Breast epithelium (tissue), 4 donors: Measurements from ENCODE around the gene PCDHGC3. TPM values are rescaled to one million over a fixed set of nuclear protein-coding genes. Genes with fewer than 3 reads are reported as not detected.
A peak's percentile ranks its signal among the peaks of the same experiment; 100 is the strongest.

Source experiments
- DNase-seq, 2 donors: peaks; one replicate each; pipeline ENCODE4 v3.0.0-alpha.2; 2019; ENCODE audit warnings: low spot score in 2 of 2
- H3K27ac ChIP-seq, 2 donors: fragments of 200-600 bp; sonication (generic) in 1 of 2; one replicate each; pipeline ENCODE4 v1.5.1; 2016 to 2019; ENCODE audit warnings: mild to moderate bottlenecking in 1 of 2
- H3K27me3 ChIP-seq, 2 donors: fragments of 200-600 bp; sonication (generic) in 1 of 2; one replicate each; pipeline versions ENCODE4 v1.5.1 to v1.6.0; 2017 to 2019; ENCODE audit warnings: control low read depth in 1 of 2, mild to moderate bottlenecking in 1 of 2
- H3K36me3 ChIP-seq: fragments of 200-600 bp; one replicate; pipeline ENCODE4 v1.5.1; 2019
- H3K4me1 ChIP-seq, 2 donors: fragments of 200-600 bp; sonication (generic); one replicate each; pipeline ENCODE4 v1.5.1; 2016 to 2019; ENCODE audit warnings: control low read depth in 1 of 2
- H3K4me3 ChIP-seq, 3 donors: fragments of 200-600 bp; sonication (generic); 1 replicate in 2 of 3; 2 replicates in 1 of 3; pipeline ENCODE4 v1.5.1; 2016 to 2019; ENCODE audit warnings: mild to moderate bottlenecking in 3 of 3, moderate library complexity in 2 of 3
- H3K9me3 ChIP-seq, 2 donors: fragments of 200-600 bp; sonication (generic) in 1 of 2; one replicate each; pipeline ENCODE4 v1.5.1; 2016 to 2019; ENCODE audit warnings: control low read depth in 1 of 2
- POLR2A ChIP-seq: fragments of 450-650 bp; IDR thresholded peaks from one replicate; pipeline ENCODE4 v1.6.1; 2016; ENCODE audit warnings: antibody characterized with exemption, mild to moderate bottlenecking, moderate library complexity
- POLR2AphosphoS5 ChIP-seq, 3 donors: sonication (generic); formaldehyde crosslinking; IDR thresholded peaks; one replicate each; pipeline ENCODE4 v1.6.1; 2017; ENCODE audit warnings: antibody characterized with exemption in 3 of 3
- intact Hi-C: fragments of 100-400 bp; cut with DNase I; formaldehyde crosslinking; loops from one replicate; pipeline ENCODE4 v1.15.1; 2023; ENCODE audit warnings: low total_unique reads
- total RNA-seq, 3 donors: library from RNA; depleted of rRNA; stranded (reverse); fragments of >200 nt; gene quantifications; one replicate each; pipeline ENCODE4 v1.1.0, GENCODE V29; 2016
- TF ChIP-seq, protein P1 (sequence below), 3 donors: fragments of 450-650 bp; IDR thresholded peaks; one replicate each; pipeline ENCODE4 v1.5.1; 2016 to 2017; ENCODE audit warnings: antibody characterized with exemption in 3 of 3, mild to moderate bottlenecking in 3 of 3, moderate library complexity in 3 of 3

The PCDHGC3 gene
- total RNA-seq, 3 donors from 2014 or later: 29.6 to 41.6 (median 35.1) TPM

DNA sequence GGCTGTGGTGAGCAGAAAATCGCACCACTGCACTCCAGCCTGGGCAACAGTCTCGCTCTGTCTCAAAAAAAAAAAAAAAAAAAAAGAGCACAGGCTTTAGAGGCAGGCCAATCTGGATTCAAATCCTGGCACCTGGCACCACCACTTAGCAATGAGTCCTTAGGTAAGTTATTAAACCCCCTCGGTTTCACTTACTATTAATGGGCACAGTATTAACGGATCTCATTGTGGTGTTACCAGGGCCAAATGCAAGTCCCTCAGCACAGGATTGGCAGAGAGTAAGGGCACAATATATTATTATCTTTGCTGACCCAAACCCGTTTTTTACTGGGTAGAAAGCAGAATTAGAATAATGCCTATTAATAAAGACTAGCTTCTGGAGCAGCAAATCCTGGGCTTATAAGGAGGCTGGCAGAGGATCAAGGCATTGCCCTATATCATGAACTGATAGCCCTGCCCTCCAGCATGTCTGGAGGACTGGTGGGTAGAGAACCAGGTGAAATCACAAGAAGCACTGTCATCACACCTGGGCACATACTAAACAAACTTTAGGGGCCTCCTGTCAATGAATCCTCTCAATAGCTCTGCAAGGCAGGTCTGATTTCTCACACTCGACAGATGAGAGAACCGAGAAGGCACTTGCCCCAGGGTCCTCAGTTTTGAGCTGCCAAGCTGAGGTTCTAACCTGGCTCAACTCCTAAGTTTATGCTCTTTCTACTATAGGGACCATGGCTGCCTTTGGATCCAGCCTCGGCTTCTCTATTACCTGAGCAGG lies 30.8 kb downstream of the PCDHGC3 start:
- no peak for DNase-seq
- H3K27me3 ChIP-seq: no peaks in the 10 kb centered on the region
- no peaks in the 10 kb centered on the region for H3K9me3 ChIP-seq
- intact Hi-C loops: no loop called here
- no peak overlapping the region for H3K4me3 ChIP-seq
- H3K27ac ChIP-seq: peak overlapping the region; percentile 87 to 96
- H3K36me3 ChIP-seq: no peaks in the 10 kb centered on the region
- TF ChIP-seq POLR2A: no peak
- TF ChIP-seq POLR2AphosphoS5 (IDR thresholded peaks at IDR 0.05): no peak
- TF ChIP-seq, protein P1, sequence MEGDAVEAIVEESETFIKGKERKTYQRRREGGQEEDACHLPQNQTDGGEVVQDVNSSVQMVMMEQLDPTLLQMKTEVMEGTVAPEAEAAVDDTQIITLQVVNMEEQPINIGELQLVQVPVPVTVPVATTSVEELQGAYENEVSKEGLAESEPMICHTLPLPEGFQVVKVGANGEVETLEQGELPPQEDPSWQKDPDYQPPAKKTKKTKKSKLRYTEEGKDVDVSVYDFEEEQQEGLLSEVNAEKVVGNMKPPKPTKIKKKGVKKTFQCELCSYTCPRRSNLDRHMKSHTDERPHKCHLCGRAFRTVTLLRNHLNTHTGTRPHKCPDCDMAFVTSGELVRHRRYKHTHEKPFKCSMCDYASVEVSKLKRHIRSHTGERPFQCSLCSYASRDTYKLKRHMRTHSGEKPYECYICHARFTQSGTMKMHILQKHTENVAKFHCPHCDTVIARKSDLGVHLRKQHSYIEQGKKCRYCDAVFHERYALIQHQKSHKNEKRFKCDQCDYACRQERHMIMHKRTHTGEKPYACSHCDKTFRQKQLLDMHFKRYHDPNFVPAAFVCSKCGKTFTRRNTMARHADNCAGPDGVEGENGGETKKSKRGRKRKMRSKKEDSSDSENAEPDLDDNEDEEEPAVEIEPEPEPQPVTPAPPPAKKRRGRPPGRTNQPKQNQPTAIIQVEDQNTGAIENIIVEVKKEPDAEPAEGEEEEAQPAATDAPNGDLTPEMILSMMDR (IDR thresholded peaks at IDR 0.05): no peak
- peaks cover 5 to 15% of the 10 kb centered on the region in 2 donors for H3K4me1 ChIP-seq

DNA sequence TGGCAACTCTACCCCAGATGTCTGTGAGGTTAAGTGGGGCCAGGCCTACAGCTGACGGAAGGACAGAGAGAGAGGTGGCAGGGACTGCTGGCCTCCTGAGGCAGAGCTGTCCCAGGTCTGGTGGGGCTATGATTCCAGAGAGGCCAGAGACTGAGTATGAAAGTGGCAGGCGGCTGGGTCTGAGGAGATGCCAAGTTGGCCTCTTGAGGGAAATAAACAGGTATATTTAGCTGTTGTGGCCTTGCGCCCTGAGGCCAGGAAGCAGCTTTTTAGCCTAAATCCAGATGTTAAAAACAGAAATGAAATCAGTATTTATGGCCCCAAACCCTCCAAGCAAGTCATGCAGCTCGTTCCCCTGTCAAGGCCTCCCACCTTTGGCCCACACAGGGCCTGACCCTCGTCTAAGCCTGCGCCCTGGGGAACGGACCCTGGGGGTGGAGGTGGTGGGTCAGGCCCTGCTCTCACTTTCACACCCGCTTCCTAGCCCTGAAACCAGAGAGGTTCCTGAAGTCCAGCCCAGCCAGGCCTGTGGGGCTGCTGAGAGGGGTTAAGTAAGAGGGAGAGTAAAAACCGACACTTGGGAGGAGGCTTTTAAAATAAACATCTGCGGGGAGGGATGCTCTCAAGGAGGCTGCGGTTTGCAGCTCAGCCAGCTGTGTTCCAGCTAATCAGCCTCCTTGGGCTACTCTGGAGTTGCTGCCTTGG lies 31.8 kb downstream of the PCDHGC3 start:
- intact Hi-C loops: no loop called here
- Histone ChIP-seq H3K9me3 (no peaks in the 10 kb centered on the region), H3K4me3 (peak overlapping the region in 2 of 3 donors; percentile 39 to 63), H3K36me3 (no peaks in the 10 kb centered on the region), H3K4me1 (peaks cover 5 to 15% of the 10 kb centered on the region in 2 donors), H3K27me3 (no peaks in the 10 kb centered on the region), H3K27ac (peak overlapping the region; percentile 87 to 96)
- TF ChIP-seq, protein P1 (IDR thresholded peaks at IDR 0.05): no peak
- TF ChIP-seq POLR2AphosphoS5 (IDR thresholded peaks at IDR 0.05): no peak
- TF ChIP-seq POLR2A: no peak
- no peak for DNase-seq

DNA sequence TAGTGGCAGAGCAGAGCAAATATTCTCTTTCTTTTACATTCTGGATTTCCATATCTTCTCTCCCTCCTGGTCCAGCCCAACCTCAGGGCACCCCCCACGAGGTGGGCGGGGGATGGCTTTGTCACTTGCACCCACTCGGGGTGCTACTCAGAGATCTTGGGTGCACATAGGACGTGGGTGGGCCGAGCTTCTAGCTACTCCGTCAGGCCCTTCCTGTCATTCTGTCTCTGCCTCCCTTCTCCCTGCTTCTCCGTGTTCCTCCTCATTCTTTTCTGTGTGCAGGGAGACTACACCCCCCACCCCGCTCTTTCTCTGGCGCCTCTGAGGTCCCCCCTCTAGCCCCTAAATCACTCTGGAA lies 32.7 kb downstream of the PCDHGC3 start:
- no peaks in the 10 kb centered on the region for H3K9me3 ChIP-seq
- intact Hi-C loops: no loop called here
- no peaks in the 10 kb centered on the region for H3K36me3 ChIP-seq
- H3K4me1 ChIP-seq: peaks cover 5 to 15% of the 10 kb centered on the region in 2 donors
- DNase-seq: no peak
- H3K27me3 ChIP-seq: no peaks in the 10 kb centered on the region
- H3K27ac ChIP-seq: peak overlapping the region; percentile 87 to 96
- peak overlapping the region; percentile 39 to 63 (median 41) for H3K4me3 ChIP-seq
- TF ChIP-seq, protein P1 (IDR thresholded peaks at IDR 0.05): no peak
- TF ChIP-seq POLR2A: no peak
- TF ChIP-seq POLR2AphosphoS5 (IDR thresholded peaks at IDR 0.05): peak in 1 of 3 donors; percentile 3

DNA sequence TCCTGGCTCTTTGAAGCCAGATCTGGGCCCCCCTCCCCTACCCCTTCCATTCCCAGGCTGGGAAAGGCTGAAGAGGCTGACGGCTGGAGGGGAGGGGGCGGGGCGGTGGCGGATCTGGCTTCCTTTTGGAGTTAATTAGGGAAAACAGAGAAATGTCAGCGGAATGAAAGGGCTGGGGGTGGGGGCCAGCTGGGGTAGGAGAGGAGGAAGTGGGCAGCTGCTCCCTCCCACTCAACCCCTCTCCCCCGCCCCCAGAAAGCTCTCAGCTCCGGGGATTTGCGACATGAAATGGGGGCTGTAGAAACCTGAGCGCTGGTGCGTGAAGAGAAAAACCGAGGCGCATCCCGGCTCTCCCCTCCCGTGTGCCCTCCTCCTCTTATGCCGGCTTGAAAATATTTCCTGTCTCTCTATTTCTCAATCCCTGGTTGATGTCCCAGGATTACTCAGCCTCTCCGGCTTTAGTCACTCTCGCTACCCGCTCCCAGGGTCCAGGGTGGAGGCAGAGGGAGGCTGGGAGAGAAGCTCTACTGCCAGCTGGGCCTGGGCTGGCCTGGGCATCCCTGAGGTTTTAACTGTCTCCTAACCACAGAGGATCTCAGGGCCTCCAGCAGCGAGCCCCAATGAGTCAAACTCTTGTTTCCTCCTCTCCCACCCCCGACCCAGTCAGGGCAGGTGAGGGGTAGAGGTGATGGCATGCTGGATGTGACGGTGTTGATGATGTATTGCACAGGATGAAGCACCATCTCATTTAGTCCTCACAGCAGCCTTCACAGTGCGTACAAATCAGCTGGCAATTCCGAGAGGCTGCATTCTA lies 33.2 kb downstream of the PCDHGC3 start:
- Histone ChIP-seq H3K4me3 (peak overlapping the region; percentile 39 to 63 (median 41)), H3K36me3 (no peaks in the 10 kb centered on the region), H3K4me1 (peaks cover 5 to 15% of the 10 kb centered on the region in 2 donors), H3K27me3 (no peaks in the 10 kb centered on the region), H3K9me3 (no peaks in the 10 kb centered on the region), H3K27ac (peak overlapping the region; percentile 87 to 96)
- peak in 1 of 2 donors; percentile 49 for DNase-seq
- TF ChIP-seq POLR2A: peak; percentile 17
- TF ChIP-seq POLR2AphosphoS5 (IDR thresholded peaks at IDR 0.05): peak; percentile 26 to 66 (median 43)
- TF ChIP-seq, protein P1 (IDR thresholded peaks at IDR 0.05): no peak
- intact Hi-C loops: no loop called here
